ENCODE data around the gene PHB1. TPM values are rescaled to one million over a fixed set of nuclear protein-coding genes. Genes with fewer than 3 reads are reported as not detected.

Gene PHB1
- total RNA-seq, 4 donors from 2014 or later, result 63.8 to 92.5 (median 86.4) TPM

GRCh38 chr17:49360796-49361128 lies 53.9 kb downstream of the PHB1 start:
- WGBS, result 3% methylated on average over 8 of the region's 8 CpGs
- Histone ChIP-seq H3K27ac (peak overlapping the region; percentile 97), H3K36me3 (no peaks in the 10 kb centered on the region), H3K27me3 (no peaks in the 10 kb centered on the region), H3K4me1 (peaks cover 49% of the 10 kb centered on the region), H3K9me3 (no peaks in the 10 kb centered on the region), H3K4me3 (peak overlapping the region; percentile 93)
- TF ChIP-seq EP300 (IDR thresholded peaks at IDR 0.05), result no peak
- DNase-seq (ENCODE audit: low spot score in 2 of 2), result no peak

GRCh38 chr17:49359990-49360795 lies 54.5 kb downstream of the PHB1 start:
- Histone ChIP-seq H3K27ac (peak overlapping the region; percentile 97), H3K9me3 (no peaks in the 10 kb centered on the region), H3K4me3 (peak overlapping the region; percentile 93), H3K27me3 (no peaks in the 10 kb centered on the region), H3K4me1 (peaks cover 49% of the 10 kb centered on the region), H3K36me3 (no peaks in the 10 kb centered on the region)
- no peak for TF ChIP-seq POLR2AphosphoS5 (IDR thresholded peaks at IDR 0.05)
- TF ChIP-seq POLR2A (IDR thresholded peaks at IDR 0.05), result no peak
- TF ChIP-seq EP300 (IDR thresholded peaks at IDR 0.05), result no peak
- no peak for TF ChIP-seq CTCF (IDR thresholded peaks at IDR 0.05)
- DNase-seq (ENCODE audit: low spot score in 2 of 2), result no peak
- 13% methylated on average over 8 of the region's 8 CpGs for WGBS

- no peaks in the 10 kb centered on the region for H3K9me3 ChIP-seq
- no peaks in the 10 kb centered on the region for H3K27me3 ChIP-seq
- peaks cover 52% of the 10 kb centered on the region for H3K4me1 ChIP-seq
- H3K36me3 ChIP-seq, result no peaks in the 10 kb centered on the region
- DNase-seq (ENCODE audit: low spot score in 2 of 2), result no peak
- H3K4me3 ChIP-seq, result peak overlapping the region; percentile 93
- no peak for TF ChIP-seq CTCF (IDR thresholded peaks at IDR 0.05)
- no peak for TF ChIP-seq EP300 (IDR thresholded peaks at IDR 0.05)
- 22% methylated on average over 4 of the region's 4 CpGs for WGBS
- H3K27ac ChIP-seq, result peak overlapping the region; percentile 9
Measured at GRCh38 chr17:49358641-49359247, 55.9 kb downstream of the PHB1 start.

- WGBS, result 57% methylated on average over 3 of the region's 3 CpGs
- TF ChIP-seq POLR2A (IDR thresholded peaks at IDR 0.05), result no peak
- TF ChIP-seq CTCF (IDR thresholded peaks at IDR 0.05), result no peak
- TF ChIP-seq POLR2AphosphoS5 (IDR thresholded peaks at IDR 0.05), result no peak
- TF ChIP-seq EP300 (IDR thresholded peaks at IDR 0.05), result no peak
- Histone ChIP-seq H3K9me3 (no peaks in the 10 kb centered on the region), H3K27ac (no peak overlapping the region), H3K27me3 (no peaks in the 10 kb centered on the region), H3K4me1 (peaks cover 57% of the 10 kb centered on the region), H3K4me3 (peak overlapping the region; percentile 93), H3K36me3 (no peaks in the 10 kb centered on the region)
- DNase-seq (ENCODE audit: low spot score in 2 of 2), result no peak
Measured at GRCh38 chr17:49357516-49357915, 57.2 kb downstream of the PHB1 start.

GRCh38 chr17:49356320-49356719 lies 58.4 kb downstream of the PHB1 start:
- TF ChIP-seq POLR2A (IDR thresholded peaks at IDR 0.05), result no peak
- no peak for TF ChIP-seq POLR2AphosphoS5 (IDR thresholded peaks at IDR 0.05)
- no peak for TF ChIP-seq CTCF (IDR thresholded peaks at IDR 0.05)
- TF ChIP-seq EP300 (IDR thresholded peaks at IDR 0.05), result no peak
- no peak for DNase-seq (ENCODE audit: low spot score in 2 of 2)
- no peak overlapping the region for H3K27ac ChIP-seq
- no peaks in the 10 kb centered on the region for H3K9me3 ChIP-seq
- no peaks in the 10 kb centered on the region for H3K36me3 ChIP-seq
- WGBS, result 84% methylated on average over 5 of the region's 5 CpGs
- H3K4me1 ChIP-seq, result peaks cover 55% of the 10 kb centered on the region
- no peak overlapping the region for H3K4me3 ChIP-seq
- no peaks in the 10 kb centered on the region for H3K27me3 ChIP-seq

Other genes starting within 250 kb of the PHB1 start
- 1 to 10 TPM in 1 of 4 donors, not detected in 3; 1.7 TPM for gene GNGT2, start 204.3 kb downstream of the PHB1 start, total RNA-seq
- gene ABI3, start 204.2 kb downstream of the PHB1 start, total RNA-seq, result 1 to 10 TPM; 2.3 to 6.7 (median 3.0) TPM
- under 1 TPM in 2 of 4 donors, not detected in 2; 0.70 to 0.79 TPM for gene PHOSPHO1, start 184.1 kb downstream of the PHB1 start, total RNA-seq
- gene ZNF652, start 52.6 kb downstream of the PHB1 start, total RNA-seq, result 100 to 1,000 TPM in 1 of 4 donors, 10 to 100 TPM in 3; 76.6 to 148 (median 83.2) TPM
- 10 to 100 TPM; 18.1 to 26.8 (median 22.0) TPM for gene NGFR, start 80.4 kb upstream of the PHB1 start, total RNA-seq
- 1 to 10 TPM; 1.3 to 5.0 (median 1.5) TPM for gene NXPH3, start 161.0 kb upstream of the PHB1 start, total RNA-seq